Esophagus mucosa (tissue), 1 donor: ENCODE measurements around the gene SPATA24. TPM values are rescaled to one million over a fixed set of nuclear protein-coding genes. Genes with fewer than 3 reads are reported as not detected.
"Not testable (repeated sequence)": the region's sequence is repeated elsewhere in the genome, so short reads cannot be mapped to it uniquely, and the experiment has no call there.

ENCODE experiments used
- ATAC-seq: fragments of 200-7000 bp; cut with Tn5 transposase; one replicate; pipeline ENCODE4 v1.9.1; 2020
- total RNA-seq: library from RNA; stranded (reverse); gene quantifications from one replicate; pipeline ENCODE4 v1.2.4, GENCODE V29; 2023
- donor health status: DM: yes; HTN: yes; CAD: no.

SPATA24 gene
- total RNA-seq, 1 donor from 2014 or later = 3.7 TPM

GRCh38 chr5:139394654-139395566 is 9.0 kb downstream of the SPATA24 start, which contains the start of gene PROB1:
PROB1 (minus strand) TSS chr5:139395104; CDS start chr5:139395081, 23 bp downstream.
- no peak for ATAC-seq

DNA sequence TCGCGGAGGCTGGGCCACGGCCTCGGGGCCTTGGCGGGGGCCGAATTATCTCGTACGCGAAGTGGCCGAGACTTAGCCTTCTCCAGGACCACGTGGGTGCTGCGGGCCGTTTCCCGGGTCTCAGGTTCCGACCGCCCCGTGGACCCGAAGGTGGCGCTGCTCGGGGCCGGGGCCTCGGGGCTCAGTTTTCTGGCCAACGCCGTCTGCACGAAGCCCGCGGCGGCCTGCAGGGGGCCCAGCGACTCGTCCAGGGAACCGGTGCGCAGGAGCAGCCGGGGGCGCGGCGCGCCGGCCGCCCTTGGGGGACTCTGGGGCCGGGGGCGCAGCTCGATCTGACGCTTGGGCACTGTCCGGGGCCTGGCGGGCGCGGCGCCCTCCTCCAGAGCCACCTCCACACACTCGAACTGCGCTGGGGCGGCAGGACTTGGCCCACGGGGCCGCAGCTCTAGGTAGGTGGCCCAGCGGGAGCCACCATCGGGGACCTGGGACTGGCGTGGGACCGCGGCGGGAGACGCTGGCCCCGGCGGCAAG is 9.7 kb downstream of the SPATA24 start:
- ATAC-seq = peak; percentile 1

GRCh38 chr5:139393497-139394122 is 10.3 kb downstream of the SPATA24 start:
- no peak for ATAC-seq

GRCh38 chr5:139392678-139393496 is 11.0 kb downstream of the SPATA24 start:
- peak; percentile 62 for ATAC-seq

- ATAC-seq = no peak
These were observed 11.6 kb downstream of the SPATA24 start for GRCh38 chr5:139392324-139392677.

GRCh38 chr5:139391570-139392323 is 12.1 kb downstream of the SPATA24 start:
- ATAC-seq = peak; percentile 46

DNA sequence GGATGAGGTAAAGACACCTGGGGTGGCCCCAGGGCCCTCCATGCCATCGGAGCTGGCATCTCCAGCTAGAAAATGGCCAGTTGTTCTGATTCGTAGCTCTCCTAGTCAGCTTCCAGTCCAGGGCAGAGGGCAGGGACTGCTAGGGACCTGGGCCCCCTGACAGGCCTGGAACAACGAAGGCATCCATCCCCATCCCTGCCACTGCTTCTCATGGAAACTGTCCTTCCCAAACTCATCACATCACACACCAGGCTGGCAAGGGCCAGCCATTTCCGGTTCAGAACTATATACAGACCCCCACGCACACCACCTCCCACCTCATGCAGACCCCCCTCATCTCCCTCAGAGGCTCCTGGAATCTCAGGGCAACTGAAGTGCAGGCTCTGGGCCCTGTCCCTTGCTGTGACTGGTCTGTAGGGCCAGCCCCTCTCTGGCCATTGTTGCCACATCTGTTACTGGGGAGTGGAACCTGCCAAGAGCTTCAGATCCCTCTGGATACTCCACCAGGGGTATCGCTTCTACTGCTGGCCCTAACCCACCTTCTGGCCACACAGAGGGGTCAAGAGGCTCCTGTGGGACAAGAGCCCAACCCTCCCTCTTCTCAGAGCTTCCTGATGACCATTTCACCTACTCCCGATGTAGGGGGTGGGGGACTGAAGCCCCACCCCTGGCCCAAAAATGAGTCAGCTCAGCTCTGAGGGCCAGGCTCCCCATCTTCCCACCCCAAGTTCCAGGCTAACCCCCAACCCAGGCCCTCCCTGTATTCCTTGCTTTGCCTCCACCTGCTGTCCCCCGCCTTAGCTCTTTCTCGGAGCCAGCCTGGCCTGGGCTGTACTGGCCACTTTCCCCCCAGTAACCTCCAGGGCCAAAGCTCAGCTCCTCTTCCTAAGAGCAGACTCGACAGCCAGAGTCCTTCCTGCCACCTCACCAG is 13.0 kb downstream of the SPATA24 start:
- ATAC-seq = no peak

DNA sequence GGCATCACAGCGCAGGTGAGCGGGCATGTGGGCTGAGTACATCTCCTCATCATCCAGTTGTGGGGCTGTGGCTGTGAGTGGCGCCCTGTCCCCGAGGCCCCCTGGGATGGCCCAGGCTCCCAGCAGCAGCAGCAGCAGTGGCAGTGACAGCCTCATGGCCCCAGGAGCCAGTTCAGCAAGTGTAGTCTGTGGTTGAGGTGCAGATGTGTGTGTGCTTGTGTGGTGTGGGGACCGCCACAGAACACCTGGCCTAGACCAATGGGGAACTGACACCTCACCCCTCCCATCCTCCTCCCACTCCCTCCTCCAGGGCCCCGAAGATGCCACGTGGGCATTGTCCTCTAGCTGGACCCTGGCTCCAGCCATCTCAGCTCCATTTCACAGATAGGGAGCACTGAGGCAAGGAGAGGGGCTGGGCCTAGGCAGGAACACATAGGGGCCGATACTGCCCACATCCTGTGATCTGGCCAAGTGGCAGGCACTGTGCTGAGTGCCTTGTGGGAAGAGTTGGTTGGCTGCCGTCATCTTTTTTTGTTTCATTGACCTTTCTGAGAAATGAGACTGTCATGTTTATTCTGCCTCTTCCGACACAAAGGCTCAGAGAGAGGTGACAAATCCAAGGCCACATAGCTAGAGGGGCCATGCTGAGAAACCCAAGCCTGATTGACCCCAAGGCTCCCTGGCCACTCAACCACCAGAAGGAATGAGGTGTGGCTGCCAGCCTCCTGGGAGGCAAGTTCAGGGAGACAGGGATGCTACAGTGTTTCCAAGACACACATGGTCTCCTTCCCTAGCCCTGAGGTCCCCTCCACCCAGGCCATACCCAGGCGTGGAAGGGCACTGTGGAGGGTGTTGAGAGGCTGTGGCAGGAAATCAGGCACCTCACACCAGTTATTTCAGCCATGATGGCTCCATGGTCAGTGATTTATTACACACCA is 13.9 kb downstream of the SPATA24 start, which contains the start of gene MZB1:
MZB1 (minus strand) TSS at position 213 of the 938 bp plus-strand sequence; CDS start at position 156, 57 bp downstream.
- ATAC-seq = peak; percentile 12

- no peak for ATAC-seq
These were observed 15.6 kb downstream of the SPATA24 start for GRCh38 chr5:139388198-139388821.

DNA sequence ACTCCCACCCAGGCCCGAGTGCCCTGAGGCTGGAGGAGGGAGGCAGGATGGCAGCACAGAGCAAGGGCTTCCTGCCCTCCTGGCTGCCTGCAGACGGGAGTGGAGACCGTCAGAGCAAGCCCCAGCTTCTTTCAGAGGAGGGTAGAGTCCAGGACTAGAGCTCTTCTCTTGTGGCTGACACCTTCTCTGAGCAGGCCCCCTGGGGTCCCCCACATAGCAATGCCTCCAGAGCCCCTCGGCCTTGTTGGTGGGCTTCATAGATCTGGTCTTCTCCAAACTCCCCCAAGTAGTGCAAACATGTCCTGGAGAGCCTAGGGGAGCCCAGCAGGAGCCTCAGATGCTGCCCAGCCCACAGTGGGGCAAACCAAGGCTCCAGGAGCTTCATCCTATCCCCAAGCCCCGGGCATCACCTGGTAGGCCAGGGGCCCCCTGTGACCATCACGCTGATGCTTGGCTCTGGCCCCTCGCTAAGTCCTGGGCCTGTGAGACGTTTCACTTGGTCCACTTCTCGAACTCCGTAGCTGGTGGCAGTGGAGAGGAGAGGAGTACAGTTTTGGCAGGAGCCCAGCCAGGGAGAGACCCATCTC is 16.2 kb downstream of the SPATA24 start:
- ATAC-seq = no peak

GRCh38 chr5:139386956-139387355 is 16.9 kb downstream of the SPATA24 start:
- ATAC-seq = not testable (repeated sequence)

GRCh38 chr5:139386050-139386438 is 17.8 kb downstream of the SPATA24 start:
- peak; percentile 62 for ATAC-seq

DNA sequence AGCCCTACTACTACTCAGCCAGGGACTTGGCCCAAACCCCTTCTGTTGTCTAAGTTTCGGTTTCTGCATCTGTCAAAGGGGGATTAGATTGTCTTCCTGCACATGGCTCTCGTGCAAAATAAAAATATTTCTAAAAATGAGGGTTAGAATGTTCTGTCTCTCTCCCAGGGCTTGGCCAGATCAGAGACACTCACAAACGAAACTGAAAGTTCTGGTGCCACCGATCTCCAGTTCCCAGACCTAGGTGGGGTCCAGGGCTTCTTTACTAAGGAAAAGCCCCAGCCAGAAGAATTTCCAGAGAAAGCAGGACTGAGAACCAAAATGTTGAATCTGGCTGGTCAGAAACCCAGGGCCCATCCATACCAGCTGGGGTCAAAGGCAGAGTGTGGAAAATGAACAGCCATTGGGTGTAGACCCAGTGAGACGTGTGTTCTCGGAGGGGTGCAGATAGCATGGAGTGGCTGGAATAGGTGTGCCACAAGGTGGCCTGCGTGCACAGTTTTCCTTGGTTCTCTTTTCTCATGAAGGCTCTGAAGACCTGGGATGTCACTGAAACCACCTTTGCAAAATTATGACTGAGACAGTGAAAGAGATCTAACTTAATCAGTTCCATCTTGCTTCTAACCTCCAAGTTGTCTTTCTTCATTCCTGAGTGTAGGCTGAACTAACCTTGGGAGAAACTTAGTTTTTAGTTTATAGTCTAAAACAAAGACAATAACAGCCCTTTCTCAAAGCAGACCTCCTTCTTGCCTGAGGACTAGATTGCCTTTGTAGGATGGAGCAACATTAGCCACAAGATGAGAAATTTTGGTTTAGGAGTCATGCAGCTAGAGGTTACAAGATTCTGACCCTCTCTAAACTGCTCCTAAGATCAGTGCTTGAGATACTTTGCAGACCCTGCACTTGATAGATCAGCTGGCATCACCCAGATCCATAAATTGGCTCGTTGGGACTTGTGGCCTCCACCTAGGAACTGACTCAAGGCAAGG is 18.5 kb downstream of the SPATA24 start:
- ATAC-seq = peak; percentile 10

- peak; percentile 44 for ATAC-seq
These were observed 19.3 kb downstream of the SPATA24 start for GRCh38 chr5:139384591-139385051.

DNA sequence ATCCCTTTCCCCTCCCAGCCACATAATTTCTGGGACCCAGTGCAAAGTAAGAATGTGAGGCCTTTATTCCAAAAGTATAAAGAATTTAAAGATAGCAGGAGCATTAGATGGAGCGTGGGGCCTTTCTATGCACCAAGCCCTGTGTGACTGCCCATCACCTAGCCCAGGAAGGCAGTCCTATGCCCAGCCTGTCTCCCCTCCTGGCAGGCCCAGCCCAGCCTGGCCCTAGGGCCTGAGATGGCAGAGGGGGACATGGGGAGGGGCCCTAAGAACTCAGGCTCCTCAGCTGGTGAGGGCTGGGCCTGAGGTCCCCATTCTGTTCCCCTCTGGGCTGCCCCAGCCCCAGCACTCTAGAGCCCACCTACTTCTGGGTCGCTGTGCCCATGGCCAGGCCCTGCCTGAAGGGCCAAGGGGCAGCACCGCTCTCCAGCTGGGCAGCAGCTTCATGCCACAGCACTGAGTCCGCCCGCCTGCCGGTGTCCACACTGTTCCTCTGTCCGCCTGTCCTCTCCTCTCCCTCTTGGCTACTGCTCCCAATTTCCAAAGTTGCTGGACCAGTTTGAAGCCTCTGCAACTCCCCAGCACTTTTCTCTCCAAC is 19.8 kb downstream of the SPATA24 start:
- ATAC-seq = peak; percentile 5

- no peak for ATAC-seq
These were observed 20.5 kb downstream of the SPATA24 start, which contains the start of gene SLC23A1 for GRCh38 chr5:139383275-139383992. SLC23A1 (minus strand) TSS chr5:139383297; CDS start chr5:139383253, 44 bp downstream.
